ENCODE results near the gene MMAB. TPM values are rescaled to one million over a fixed set of nuclear protein-coding genes. Genes with fewer than 3 reads are reported as not detected.
A peak's percentile ranks its signal among the peaks of the same experiment; 100 is the strongest.

MMAB gene
- total and polyA plus RNA-seq, 4 experiments from 2014 or later = 16.0 to 30.2 (median 17.0) TPM

GRCh38 chr12:109583733-109584132 lies 10.4 kb upstream of the MMAB start:
- Mint-ChIP-seq H3K36me3 (peaks cover 43 to 54% of the 10 kb centered on the region in 2 donors), H3K4me3 (no peak overlapping the region)

GRCh38 chr12:109582636-109583035 lies 9.3 kb upstream of the MMAB start:
- H3K27ac ChIP-seq (ENCODE audit: low read depth, low read length) = no peak overlapping the region
- POLR2A ChIA-PET (ENCODE audit: partially characterized antibody) = no interaction called here
- H3K36me3 ChIP-seq (ENCODE audit: insufficient read depth, low read length) = peaks cover 48% of the 10 kb centered on the region
- H3K9me3 ChIP-seq (ENCODE audit: control insufficient read depth in 1 of 2, low read length in 2 of 2) = no peaks in the 10 kb centered on the region
- CTCF ChIA-PET (ENCODE audit: partially characterized antibody) = interaction anchor here (1.6 to 5.3 kb wide), 2 partner anchors 14 to 15 kb away, joined by 4 to 45 read pairs; no protein-coding TSS in a partner anchor
- H3K27ac Mint-ChIP-seq = no peak overlapping the region
- H3K27me3 ChIP-seq (ENCODE audit: insufficient read depth, low read length) = no peaks in the 10 kb centered on the region
- no peak overlapping the region for H3K4me3 ChIP-seq (ENCODE audit: low read length in 2 of 2)
- no peaks in the 10 kb centered on the region for H3K4me1 ChIP-seq (ENCODE audit: insufficient read depth, low read length)
- no peaks in the 10 kb centered on the region for H3K9me3 Mint-ChIP-seq
- DNase-seq = no peak
- intact Hi-C loops (cut with micrococcal nuclease) = no loop called here
- H3K27me3 Mint-ChIP-seq = no peaks in the 10 kb centered on the region
- no peak overlapping the region for H3K4me3 Mint-ChIP-seq
- no peaks in the 10 kb centered on the region for H3K4me1 Mint-ChIP-seq
- H3K36me3 Mint-ChIP-seq = peaks cover 32 to 54% of the 10 kb centered on the region in 2 donors

More at GRCh38 chr12:109583733-109584132, 10.4 kb upstream of the MMAB start:
- Histone ChIP-seq H3K27me3 (ENCODE audit: insufficient read depth, low read length) (no peaks in the 10 kb centered on the region), H3K36me3 (ENCODE audit: insufficient read depth, low read length) (peaks cover 37% of the 10 kb centered on the region), H3K27ac (ENCODE audit: low read depth, low read length) (no peak overlapping the region), H3K9me3 (ENCODE audit: control insufficient read depth in 1 of 2, low read length in 2 of 2) (no peaks in the 10 kb centered on the region), H3K4me1 (ENCODE audit: insufficient read depth, low read length) (no peaks in the 10 kb centered on the region), H3K4me3 (ENCODE audit: low read length in 2 of 2) (no peak overlapping the region)
- no peak for DNase-seq
- ChIA-PET POLR2A (ENCODE audit: partially characterized antibody) (no interaction called here), CTCF (ENCODE audit: partially characterized antibody) (interaction anchor here (5.3 kb wide), 1 partner anchor 13 kb away, joined by 45 read pairs; no protein-coding TSS in a partner anchor)
- Mint-ChIP-seq H3K4me1 (no peaks in the 10 kb centered on the region), H3K9me3 (no peaks in the 10 kb centered on the region), H3K27me3 (no peaks in the 10 kb centered on the region), H3K27ac (no peak overlapping the region)
- intact Hi-C loops (cut with micrococcal nuclease) = no loop called here

- ChIA-PET POLR2A (ENCODE audit: partially characterized antibody) (no interaction called here), CTCF (ENCODE audit: partially characterized antibody) (interaction anchor here (1.6 kb wide), 1 partner anchor 16 kb away, joined by 4 read pairs; no protein-coding TSS in a partner anchor)
- Mint-ChIP-seq H3K9me3 (no peaks in the 10 kb centered on the region), H3K27ac (no peak overlapping the region), H3K4me3 (peak overlapping the region in 1 of 8 donors; percentile 9), H3K27me3 (no peaks in the 10 kb centered on the region), H3K36me3 (peaks cover 29 to 59% of the 10 kb centered on the region in 2 donors), H3K4me1 (no peaks in the 10 kb centered on the region)
- Histone ChIP-seq H3K27ac (ENCODE audit: low read depth, low read length) (no peak overlapping the region), H3K9me3 (ENCODE audit: control insufficient read depth in 1 of 2, low read length in 2 of 2) (no peaks in the 10 kb centered on the region), H3K36me3 (ENCODE audit: insufficient read depth, low read length) (peaks cover 49% of the 10 kb centered on the region), H3K4me1 (ENCODE audit: insufficient read depth, low read length) (no peaks in the 10 kb centered on the region), H3K27me3 (ENCODE audit: insufficient read depth, low read length) (no peaks in the 10 kb centered on the region), H3K4me3 (ENCODE audit: low read length in 2 of 2) (no peak overlapping the region)
- no peak for DNase-seq
- intact Hi-C loops (cut with micrococcal nuclease) = no loop called here
Measured at GRCh38 chr12:109581856-109582255, 8.6 kb upstream of the MMAB start.

- no peaks in the 10 kb centered on the region for H3K9me3 ChIP-seq (ENCODE audit: control insufficient read depth in 1 of 2, low read length in 2 of 2)
- H3K36me3 Mint-ChIP-seq = peaks cover 25 to 60% of the 10 kb centered on the region in 2 donors
Measured at GRCh38 chr12:109581334-109581691, 8.0 kb upstream of the MMAB start.

GRCh38 chr12:109580684-109581333 lies 7.5 kb upstream of the MMAB start:
- intact Hi-C loops (cut with micrococcal nuclease) = no loop called here
- Histone ChIP-seq H3K9me3 (ENCODE audit: control insufficient read depth in 1 of 2, low read length in 2 of 2) (no peaks in the 10 kb centered on the region), H3K27me3 (ENCODE audit: insufficient read depth, low read length) (no peaks in the 10 kb centered on the region), H3K4me3 (ENCODE audit: low read length in 2 of 2) (no peak overlapping the region), H3K27ac (ENCODE audit: low read depth, low read length) (no peak overlapping the region), H3K4me1 (ENCODE audit: insufficient read depth, low read length) (no peaks in the 10 kb centered on the region), H3K36me3 (ENCODE audit: insufficient read depth, low read length) (peaks cover 46% of the 10 kb centered on the region)
- DNase-seq = no peak
- H3K4me1 Mint-ChIP-seq = no peaks in the 10 kb centered on the region
- peak overlapping the region in 1 of 7 donors; percentile 59 for H3K27ac Mint-ChIP-seq
- H3K4me3 Mint-ChIP-seq = no peak overlapping the region
- peaks cover 25 to 62% of the 10 kb centered on the region in 2 donors for H3K36me3 Mint-ChIP-seq
- H3K9me3 Mint-ChIP-seq = no peaks in the 10 kb centered on the region
- ChIA-PET CTCF (ENCODE audit: partially characterized antibody) (interaction anchor here (1.6 kb wide), 1 partner anchor 17 kb away, joined by 4 read pairs; no protein-coding TSS in a partner anchor), POLR2A (ENCODE audit: partially characterized antibody) (no interaction called here)
- H3K27me3 Mint-ChIP-seq = no peaks in the 10 kb centered on the region

More at GRCh38 chr12:109581334-109581691, 8.0 kb upstream of the MMAB start:
- Mint-ChIP-seq H3K9me3 (no peaks in the 10 kb centered on the region), H3K4me3 (no peak overlapping the region), H3K4me1 (no peaks in the 10 kb centered on the region), H3K27ac (no peak overlapping the region), H3K27me3 (no peaks in the 10 kb centered on the region)
- Histone ChIP-seq H3K27me3 (ENCODE audit: insufficient read depth, low read length) (no peaks in the 10 kb centered on the region), H3K4me1 (ENCODE audit: insufficient read depth, low read length) (no peaks in the 10 kb centered on the region), H3K27ac (ENCODE audit: low read depth, low read length) (no peak overlapping the region), H3K4me3 (ENCODE audit: low read length in 2 of 2) (no peak overlapping the region), H3K36me3 (ENCODE audit: insufficient read depth, low read length) (peaks cover 46% of the 10 kb centered on the region)
- CTCF ChIA-PET (ENCODE audit: partially characterized antibody) = interaction anchor here (1.6 kb wide), 1 partner anchor 16 kb away, joined by 4 read pairs; no protein-coding TSS in a partner anchor
- POLR2A ChIA-PET (ENCODE audit: partially characterized antibody) = no interaction called here
- intact Hi-C loops (cut with micrococcal nuclease) = no loop called here
- DNase-seq = no peak

GRCh38 chr12:109580272-109580671 lies 7.0 kb upstream of the MMAB start:
- POLR2A ChIA-PET (ENCODE audit: partially characterized antibody) = no interaction called here
- peaks cover 0 to 1% (median 0%) of the 10 kb centered on the region in 4 donors for H3K4me1 Mint-ChIP-seq
- no peaks in the 10 kb centered on the region for H3K4me1 ChIP-seq (ENCODE audit: insufficient read depth, low read length)
- no peak overlapping the region for H3K4me3 ChIP-seq (ENCODE audit: low read length in 2 of 2)
- H3K36me3 Mint-ChIP-seq = peaks cover 24 to 62% of the 10 kb centered on the region in 2 donors
- no peak for DNase-seq
- no peaks in the 10 kb centered on the region for H3K27me3 Mint-ChIP-seq
- no peak overlapping the region for H3K4me3 Mint-ChIP-seq
- H3K9me3 Mint-ChIP-seq = no peaks in the 10 kb centered on the region
- CTCF ChIA-PET (ENCODE audit: partially characterized antibody) = no interaction called here
- no peaks in the 10 kb centered on the region for H3K9me3 ChIP-seq (ENCODE audit: control insufficient read depth in 1 of 2, low read length in 2 of 2)
- H3K27me3 ChIP-seq (ENCODE audit: insufficient read depth, low read length) = no peaks in the 10 kb centered on the region
- H3K27ac Mint-ChIP-seq = peak overlapping the region in 1 of 7 donors; percentile 59
- peaks cover 46% of the 10 kb centered on the region for H3K36me3 ChIP-seq (ENCODE audit: insufficient read depth, low read length)
- intact Hi-C loops (cut with micrococcal nuclease) = no loop called here
- no peak overlapping the region for H3K27ac ChIP-seq (ENCODE audit: low read depth, low read length)

- intact Hi-C loops (cut with micrococcal nuclease) = loop anchor here (10.0 kb wide), 2 partner anchors 465 to 725 kb away; partner anchors contain the start of genes C12orf76 and SSH1
- H3K4me1 ChIP-seq (ENCODE audit: insufficient read depth, low read length) = peaks cover 3% of the 10 kb centered on the region
- peaks cover under 1 to 5% (median 4%) of the 10 kb centered on the region in 4 donors for H3K4me1 Mint-ChIP-seq
- H3K27me3 ChIP-seq (ENCODE audit: insufficient read depth, low read length) = no peaks in the 10 kb centered on the region
- no peaks in the 10 kb centered on the region for H3K9me3 ChIP-seq (ENCODE audit: control insufficient read depth in 1 of 2, low read length in 2 of 2)
- no peak overlapping the region for H3K4me3 Mint-ChIP-seq
- no peaks in the 10 kb centered on the region for H3K27me3 Mint-ChIP-seq
- ChIA-PET CTCF (ENCODE audit: partially characterized antibody) (interaction anchor here (1.1 kb wide), 1 partner anchor 18 kb away, joined by 3 read pairs; no protein-coding TSS in a partner anchor), POLR2A (ENCODE audit: partially characterized antibody) (no interaction called here)
- H3K4me3 ChIP-seq (ENCODE audit: low read length in 2 of 2) = no peak overlapping the region
- DNase-seq = no peak
- peaks cover 20 to 58% of the 10 kb centered on the region in 2 donors for H3K36me3 Mint-ChIP-seq
- no peaks in the 10 kb centered on the region for H3K9me3 Mint-ChIP-seq
- H3K27ac Mint-ChIP-seq = no peak overlapping the region
- peaks cover 46% of the 10 kb centered on the region for H3K36me3 ChIP-seq (ENCODE audit: insufficient read depth, low read length)
- H3K27ac ChIP-seq (ENCODE audit: low read depth, low read length) = no peak overlapping the region
Measured at GRCh38 chr12:109579639-109580038, 6.3 kb upstream of the MMAB start.
